Activated effector memory CD4-positive, alpha-beta T cell treated with Interleukin-2 at 50 U/mL for 16 hours (primary cell): Measurements from ENCODE around the gene CBFA2T2.

Experiments
- DNase-seq: peaks from one replicate; pipeline ENCODE4 v3.0.0-alpha.2; 2020

CBFA2T2 gene

DNA sequence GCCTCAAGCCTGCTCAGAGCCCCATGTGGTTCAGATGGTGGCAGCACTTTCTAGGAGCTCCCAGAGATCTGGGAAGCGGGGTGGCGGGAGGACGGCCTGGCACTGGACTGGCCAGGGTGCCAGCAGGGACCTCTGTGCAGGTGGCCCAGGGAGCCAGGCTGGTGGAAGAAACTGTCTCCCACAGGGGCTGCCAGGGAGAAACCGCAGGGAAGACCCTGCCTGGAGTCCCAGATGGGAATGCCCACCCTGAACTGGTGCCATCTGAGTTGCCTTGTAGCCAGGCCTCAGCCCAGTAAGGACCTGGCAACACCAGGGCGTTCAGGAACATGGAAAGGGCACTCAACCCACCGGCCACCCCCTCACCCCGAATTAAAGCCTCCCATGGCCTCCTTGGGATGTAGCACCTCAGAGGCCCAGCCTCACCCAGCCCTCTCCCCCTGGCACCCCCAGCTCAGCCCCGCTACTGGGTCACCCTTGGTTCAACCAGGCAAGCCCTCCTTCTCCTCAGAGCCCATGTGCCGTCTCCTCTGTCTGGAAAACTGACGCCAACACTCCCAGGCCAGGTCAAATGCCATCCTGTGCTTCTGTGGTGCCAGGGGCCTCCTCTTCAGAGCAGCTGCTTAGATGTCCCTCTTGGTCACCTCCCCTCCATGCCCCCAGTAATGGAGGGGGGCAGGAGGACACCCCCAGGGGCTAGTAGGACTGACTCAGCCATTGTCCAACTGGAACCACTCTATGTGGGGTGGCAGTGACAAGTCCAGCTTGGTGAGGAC is 166.3 kb downstream of the CBFA2T2 start:
- no peak for DNase-seq

DNA sequence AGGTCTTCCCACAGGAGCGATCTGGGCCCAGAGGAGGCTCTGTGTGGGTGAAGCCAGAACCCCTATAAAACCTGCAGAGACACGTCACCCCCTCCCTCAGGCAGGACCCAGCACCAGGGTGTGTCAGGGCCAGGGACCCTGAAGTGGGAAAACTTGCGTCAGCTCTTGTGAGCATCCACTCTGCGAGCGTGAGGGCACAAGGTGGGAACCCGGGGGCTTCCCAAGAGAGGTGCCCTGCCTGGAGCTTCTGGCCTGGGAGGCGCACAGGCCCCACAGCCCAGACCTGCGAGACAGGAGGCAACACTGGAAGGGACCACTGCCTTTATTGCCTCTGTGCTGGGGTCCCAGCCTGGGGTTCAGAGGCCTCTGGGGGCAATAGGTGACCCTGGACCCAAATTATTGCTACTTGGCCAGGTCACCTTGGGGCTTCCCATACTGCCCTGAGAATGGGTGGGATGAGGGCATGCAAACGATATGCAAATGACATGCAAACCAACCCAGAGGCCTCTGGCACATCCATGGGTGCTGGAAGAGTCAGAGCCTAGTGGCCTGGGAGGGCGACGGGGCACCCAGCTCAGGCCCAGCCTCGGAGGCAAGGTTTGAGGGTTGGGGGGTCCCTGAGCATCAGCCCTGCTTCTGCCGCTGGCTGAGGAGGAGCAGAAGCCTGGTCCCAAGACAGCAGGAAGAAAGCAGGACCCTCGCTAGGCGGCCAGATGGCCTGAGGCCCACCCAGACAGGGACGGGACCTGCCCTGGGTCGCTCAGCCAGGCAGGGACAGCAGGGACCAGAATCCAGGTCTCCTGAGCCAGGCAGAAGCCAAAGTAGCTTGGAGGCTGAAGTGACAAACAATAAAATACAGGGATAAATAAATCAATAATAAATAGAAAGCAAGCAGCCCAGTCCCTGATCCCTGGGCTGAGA is 167.1 kb downstream of the CBFA2T2 start:
- no peak for DNase-seq

DNA sequence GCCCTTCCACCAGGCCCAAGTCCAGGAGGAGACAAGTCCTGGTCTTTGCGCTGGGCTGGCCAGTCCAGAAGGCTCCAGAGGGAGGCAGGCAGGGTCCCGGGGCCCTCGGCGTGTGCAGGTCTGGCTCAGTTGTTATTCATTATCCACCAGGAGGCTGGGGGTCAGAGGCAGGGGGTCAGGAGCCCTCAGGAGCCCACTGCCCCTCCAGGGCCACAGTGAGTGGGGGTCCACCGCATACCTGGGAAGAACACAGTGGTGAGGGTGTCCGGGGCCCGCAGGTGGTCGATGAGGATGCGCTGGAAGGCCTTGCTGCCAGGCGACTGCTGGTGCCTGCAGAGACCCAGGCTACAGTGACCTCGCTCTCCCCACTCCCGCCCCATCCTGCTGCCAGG is 167.8 kb downstream of the CBFA2T2 start:
- DNase-seq = no peak

GRCh38 chr20:33658510-33658909 is 168.6 kb downstream of the CBFA2T2 start:
- no peak for DNase-seq

DNA sequence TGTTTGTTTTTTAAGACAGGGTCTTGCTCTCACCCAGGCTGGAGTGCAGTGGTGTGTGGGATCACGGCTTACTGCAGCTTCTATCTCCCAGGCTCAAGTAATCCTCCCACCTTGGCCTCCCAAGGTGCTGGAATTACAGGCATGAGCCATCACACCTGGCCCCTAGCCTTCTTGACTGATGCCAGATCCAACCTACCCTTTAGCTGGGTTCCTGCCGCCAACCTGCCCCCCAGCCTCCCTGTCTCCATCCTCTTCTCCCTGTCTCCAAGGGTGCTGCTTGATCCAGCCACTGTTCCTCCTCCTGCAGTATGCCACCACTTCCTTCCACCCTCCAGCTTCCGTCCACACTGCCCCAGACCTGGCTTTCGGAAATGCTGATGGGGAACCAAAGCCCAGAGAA is 169.0 kb downstream of the CBFA2T2 start:
- DNase-seq = no peak

DNA sequence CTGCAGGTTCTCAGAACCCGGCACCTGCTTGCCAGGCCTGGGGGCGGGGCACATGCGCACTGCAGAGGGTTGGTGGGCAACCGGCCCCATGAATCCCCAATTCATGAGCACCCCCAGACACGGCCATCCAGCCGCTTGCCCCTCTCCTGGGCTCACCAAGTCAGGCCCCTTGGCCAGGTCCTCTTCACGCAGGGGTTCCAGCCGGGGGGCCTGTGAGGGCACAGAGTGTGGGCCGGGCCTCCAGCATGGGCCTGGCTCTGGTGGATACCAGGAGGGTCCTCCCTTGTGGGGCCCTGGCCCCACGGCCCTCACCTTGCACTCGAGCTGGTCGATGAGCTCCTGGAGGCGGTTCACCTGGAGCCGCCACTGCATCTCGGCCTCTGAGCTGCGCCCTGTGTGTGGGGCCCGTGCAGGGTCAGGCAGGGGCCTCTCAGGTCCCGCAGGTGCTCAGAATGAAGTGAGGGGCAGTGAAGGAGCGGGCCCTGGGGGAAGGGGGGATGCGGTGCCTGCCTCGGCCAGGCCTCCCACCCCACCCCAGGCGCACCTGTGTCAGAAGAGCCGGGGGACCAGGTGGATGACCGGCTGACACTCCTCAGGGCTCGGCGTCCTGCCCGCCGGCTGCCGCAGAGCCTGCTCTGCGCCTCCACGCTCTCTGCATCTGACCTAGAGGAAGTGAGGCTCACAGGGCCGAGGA is 169.6 kb downstream of the CBFA2T2 start:
- DNase-seq = no peak

GRCh38 chr20:33660035-33660684 is 170.3 kb downstream of the CBFA2T2 start:
- DNase-seq = no peak

- no peak for DNase-seq
These were observed 170.8 kb downstream of the CBFA2T2 start for GRCh38 chr20:33660685-33661058.

DNA sequence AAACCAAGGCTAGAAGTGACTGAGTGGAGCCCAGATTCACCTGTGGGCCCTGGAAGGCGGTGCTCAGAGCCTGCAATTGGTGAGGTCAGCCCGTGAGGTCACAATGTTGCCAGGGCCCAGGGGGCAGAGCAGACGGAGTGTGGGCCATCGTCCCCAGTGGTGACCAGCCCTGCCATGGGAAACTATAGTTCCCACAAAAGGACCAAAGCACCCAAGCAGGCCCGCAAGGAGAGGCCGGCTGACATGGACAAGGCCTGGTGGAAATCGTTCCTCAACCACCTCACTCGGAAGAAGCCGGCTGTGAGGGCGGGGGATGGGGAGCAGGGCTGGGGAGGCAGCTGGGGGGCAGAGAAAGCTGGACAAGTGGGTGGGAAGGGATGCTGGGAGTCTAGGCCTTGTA is 172.3 kb downstream of the CBFA2T2 start, which contains the start of gene C20orf144:
Gene C20orf144 (plus strand): TSS at position 156 of the 400 bp plus-strand sequence. CDS start 19 bp downstream, at position 175.
- no peak for DNase-seq

DNA sequence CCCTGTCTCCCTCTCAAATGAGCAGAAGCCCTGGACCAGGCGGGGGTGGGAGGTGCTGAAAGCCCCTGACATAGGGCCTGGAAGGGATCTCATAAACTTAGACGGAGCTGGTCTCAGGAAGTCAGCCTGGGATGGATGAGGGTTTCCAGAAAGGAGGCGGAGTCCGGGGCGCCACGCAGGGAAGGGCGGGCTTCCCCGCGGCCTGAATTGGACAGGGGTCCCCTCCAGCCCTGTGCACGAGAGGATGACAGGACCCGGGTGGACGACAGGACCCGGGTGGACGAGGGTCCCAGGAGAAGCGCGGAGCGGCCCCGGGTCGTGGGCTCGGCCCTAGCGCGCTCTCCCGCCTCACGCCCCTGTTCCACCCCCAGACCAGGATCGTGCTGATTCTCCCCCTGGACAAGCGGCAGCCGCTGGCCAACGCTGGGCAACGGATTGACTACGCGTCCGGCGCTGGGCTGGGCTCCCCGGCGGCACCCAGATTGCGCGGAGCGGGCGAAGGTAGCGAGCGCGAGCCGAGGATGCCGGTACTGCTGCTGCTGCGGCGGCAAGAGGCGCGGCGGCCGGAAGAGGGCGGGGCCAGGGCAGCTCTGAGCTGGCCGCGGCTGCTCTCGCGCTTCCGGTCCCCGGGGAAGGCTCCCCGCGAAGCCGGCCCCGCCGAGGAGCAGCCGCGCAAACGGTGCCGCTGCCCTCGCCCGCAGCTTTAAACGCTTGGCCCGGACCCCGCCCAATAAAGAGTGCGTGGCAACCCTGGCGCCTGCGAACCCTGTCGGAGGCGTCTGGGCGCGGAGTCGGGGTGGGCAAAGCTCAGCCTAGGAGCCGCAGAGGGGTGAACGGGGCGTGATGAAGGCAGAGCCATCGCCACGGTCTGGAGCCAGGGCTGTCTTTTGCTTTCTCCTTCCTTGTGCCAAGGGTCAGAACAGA is 173.5 kb downstream of the CBFA2T2 start:
- peak; percentile 79 for DNase-seq

DNA sequence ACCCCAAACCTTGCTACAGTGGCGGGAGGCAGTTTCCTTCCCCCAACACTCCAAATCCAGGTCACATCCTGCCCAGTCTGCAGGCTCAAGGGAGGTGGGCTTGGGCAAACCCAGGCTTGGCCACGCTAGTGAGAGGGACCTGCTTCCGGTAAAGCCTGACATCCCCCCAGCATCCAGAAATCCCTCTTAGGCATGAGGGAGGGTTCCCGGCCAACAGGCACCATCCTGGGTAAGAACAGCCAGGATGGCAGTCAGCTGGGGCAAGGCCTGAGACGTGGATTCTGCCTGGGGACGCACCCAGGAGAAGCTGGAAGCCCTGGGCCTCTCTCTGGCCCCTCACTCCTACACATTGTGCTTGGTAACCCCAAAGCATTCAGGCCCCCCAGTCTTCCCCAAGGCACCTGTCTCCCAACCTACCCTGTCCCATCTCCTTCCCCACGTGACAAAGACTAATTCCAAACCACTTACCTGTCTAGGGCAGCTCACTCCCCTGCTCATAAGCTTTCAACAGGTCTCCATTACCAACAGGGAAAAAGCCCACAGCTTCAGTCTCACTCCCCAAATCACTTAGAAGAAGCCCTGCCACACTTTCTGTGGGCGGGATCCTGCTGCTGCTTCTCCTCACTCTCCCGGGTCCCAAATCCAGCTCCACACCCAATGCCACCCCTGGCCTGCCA is 174.3 kb downstream of the CBFA2T2 start:
- no peak for DNase-seq

GRCh38 chr20:33664762-33665144 is 174.9 kb downstream of the CBFA2T2 start:
- no peak for DNase-seq

DNA sequence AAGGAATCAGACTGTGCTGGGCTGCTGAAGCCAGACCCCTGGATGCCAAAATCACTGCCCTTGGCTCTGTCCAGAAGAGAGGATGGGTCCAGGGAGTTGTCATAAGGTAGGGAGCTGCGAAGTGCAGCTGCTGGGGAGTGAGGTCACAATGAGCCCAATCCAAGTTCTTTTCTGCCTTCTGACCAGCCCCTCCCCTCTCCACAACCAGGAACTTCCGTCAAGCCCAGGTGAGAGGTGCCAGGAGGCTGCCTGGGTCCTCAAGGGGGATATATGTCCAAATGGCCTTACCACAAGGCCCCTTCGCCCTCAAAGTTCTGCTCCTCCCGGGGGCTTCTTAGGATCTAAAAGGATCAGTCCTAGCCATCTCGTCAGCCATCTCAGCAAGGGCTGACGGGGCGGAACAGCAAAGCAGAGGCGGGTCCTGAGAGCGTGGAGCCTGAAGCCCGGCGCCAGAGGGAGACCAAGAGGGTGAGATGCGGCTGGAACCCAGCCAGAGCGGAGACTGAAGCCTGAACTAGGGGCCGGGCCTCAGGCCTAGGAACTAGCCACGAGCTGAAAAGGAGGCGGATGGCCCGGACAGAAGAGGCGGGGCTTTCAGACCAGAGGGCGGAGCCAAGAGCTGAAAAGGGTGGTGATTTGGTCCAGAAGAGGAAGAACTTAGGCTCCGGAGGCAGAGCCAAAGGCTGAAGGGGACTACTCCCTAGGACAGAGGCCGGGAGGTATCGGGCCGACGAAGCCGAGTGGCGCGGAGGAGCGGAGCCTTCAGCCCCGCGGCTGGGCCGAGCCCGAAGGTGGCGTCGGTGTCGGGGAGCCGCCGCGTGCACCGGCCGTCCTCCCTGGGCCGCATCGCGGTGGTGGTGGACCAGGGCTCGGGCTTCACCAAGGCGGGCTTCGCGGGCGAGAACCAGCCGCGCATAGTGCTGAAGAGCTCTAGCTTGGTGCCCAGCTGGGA is 176.7 kb downstream of the CBFA2T2 start, which contains the start of gene ACTL10:
Gene ACTL10 (plus strand): TSS at position 651 of the 952 bp plus-strand sequence. CDS start 555 bp downstream, outside the sequence.
- peak; percentile 72 for DNase-seq

GRCh38 chr20:33667245-33667675 is 177.4 kb downstream of the CBFA2T2 start:
- DNase-seq = peak; percentile 23

GRCh38 chr20:33667676-33668465 is 178.0 kb downstream of the CBFA2T2 start:
- DNase-seq = peak; percentile 72

- no peak for DNase-seq
These were observed 178.7 kb downstream of the CBFA2T2 start for GRCh38 chr20:33668466-33669155.

- no peak for DNase-seq
These were observed 179.3 kb downstream of the CBFA2T2 start for GRCh38 chr20:33669224-33669623.
